Measurements from ENCODE around the gene CD82.

DNA sequence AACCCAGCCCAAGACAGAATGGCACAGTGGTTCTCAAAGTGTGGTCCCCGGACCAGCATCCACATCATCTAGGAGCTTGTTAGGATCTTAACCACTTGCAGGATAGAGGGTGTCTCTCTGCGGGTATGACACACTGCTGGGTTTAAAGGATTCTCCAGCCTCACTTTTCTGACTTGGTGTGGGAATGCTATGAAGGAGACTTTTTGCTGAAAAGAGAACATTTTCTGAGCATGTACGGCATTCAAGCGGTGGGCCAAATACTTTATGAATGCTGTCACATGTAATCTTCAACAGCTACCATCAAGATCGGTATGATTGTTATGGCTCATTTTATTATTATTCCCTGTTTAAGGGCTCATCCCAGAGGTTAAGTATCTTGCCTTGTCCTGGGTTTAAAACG is 1.8 kb upstream of the CD82 start:
- TF ChIP-seq, protein P1, sequence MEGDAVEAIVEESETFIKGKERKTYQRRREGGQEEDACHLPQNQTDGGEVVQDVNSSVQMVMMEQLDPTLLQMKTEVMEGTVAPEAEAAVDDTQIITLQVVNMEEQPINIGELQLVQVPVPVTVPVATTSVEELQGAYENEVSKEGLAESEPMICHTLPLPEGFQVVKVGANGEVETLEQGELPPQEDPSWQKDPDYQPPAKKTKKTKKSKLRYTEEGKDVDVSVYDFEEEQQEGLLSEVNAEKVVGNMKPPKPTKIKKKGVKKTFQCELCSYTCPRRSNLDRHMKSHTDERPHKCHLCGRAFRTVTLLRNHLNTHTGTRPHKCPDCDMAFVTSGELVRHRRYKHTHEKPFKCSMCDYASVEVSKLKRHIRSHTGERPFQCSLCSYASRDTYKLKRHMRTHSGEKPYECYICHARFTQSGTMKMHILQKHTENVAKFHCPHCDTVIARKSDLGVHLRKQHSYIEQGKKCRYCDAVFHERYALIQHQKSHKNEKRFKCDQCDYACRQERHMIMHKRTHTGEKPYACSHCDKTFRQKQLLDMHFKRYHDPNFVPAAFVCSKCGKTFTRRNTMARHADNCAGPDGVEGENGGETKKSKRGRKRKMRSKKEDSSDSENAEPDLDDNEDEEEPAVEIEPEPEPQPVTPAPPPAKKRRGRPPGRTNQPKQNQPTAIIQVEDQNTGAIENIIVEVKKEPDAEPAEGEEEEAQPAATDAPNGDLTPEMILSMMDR (IDR thresholded peaks at IDR 0.05) = no peak
- TF ChIP-seq POLR2A (IDR thresholded peaks at IDR 0.05) (no peak), POLR2AphosphoS5 (IDR thresholded peaks at IDR 0.05) (no peak)
